Putamen (tissue), 1 donor: ENCODE data around the gene TEK.

Experiments used
- DNase-seq: peaks from one replicate; pipeline ENCODE4 v3.0.0-alpha.2; 2016; ENCODE audit warnings: low spot score

TEK gene

GRCh38 chr9:27124151-27124550, 15.1 kb downstream of the TEK start:
- DNase-seq = no peak

- DNase-seq = no peak
Measured at GRCh38 chr9:27125030-27125429, 16.0 kb downstream of the TEK start.

- no peak for DNase-seq
Measured at GRCh38 chr9:27125936-27126335, 16.9 kb downstream of the TEK start.

GRCh38 chr9:27126670-27127069, 17.6 kb downstream of the TEK start:
- DNase-seq = no peak

- DNase-seq = no peak
Measured at GRCh38 chr9:27129221-27129620, 20.2 kb downstream of the TEK start.

- DNase-seq = no peak
Measured at GRCh38 chr9:27131731-27132130, 22.7 kb downstream of the TEK start.

- DNase-seq = no peak
Measured at GRCh38 chr9:27133817-27134216, 24.8 kb downstream of the TEK start.

GRCh38 chr9:27142299-27142930, 33.4 kb downstream of the TEK start:
- DNase-seq = no peak

- DNase-seq = no peak
Measured at GRCh38 chr9:27145143-27145542, 36.1 kb downstream of the TEK start.

GRCh38 chr9:27149651-27150050, 40.6 kb downstream of the TEK start:
- DNase-seq = no peak

- no peak for DNase-seq
Measured at GRCh38 chr9:27150746-27151406, 41.9 kb downstream of the TEK start.

GRCh38 chr9:27151693-27152404, 42.8 kb downstream of the TEK start:
- DNase-seq = no peak

GRCh38 chr9:27152405-27152718, 43.3 kb downstream of the TEK start:
- no peak for DNase-seq

- DNase-seq = no peak
Measured at GRCh38 chr9:27154908-27155307, 45.9 kb downstream of the TEK start.

GRCh38 chr9:27157097-27157496, 48.1 kb downstream of the TEK start:
- DNase-seq = no peak

- DNase-seq = no peak
Measured at GRCh38 chr9:27157736-27158135, 48.7 kb downstream of the TEK start.

- DNase-seq = no peak
Measured at GRCh38 chr9:27160636-27161035, 51.6 kb downstream of the TEK start.

- no peak for DNase-seq
Measured at GRCh38 chr9:27162045-27162444, 53.0 kb downstream of the TEK start.

- no peak for DNase-seq
Measured at GRCh38 chr9:27165068-27165467, 56.0 kb downstream of the TEK start.

GRCh38 chr9:27165670-27166069, 56.6 kb downstream of the TEK start:
- DNase-seq = no peak

GRCh38 chr9:27168496-27168895, 59.5 kb downstream of the TEK start:
- no peak for DNase-seq

- DNase-seq = no peak
Measured at GRCh38 chr9:27168951-27169350, 59.9 kb downstream of the TEK start.

- DNase-seq = no peak
Measured at GRCh38 chr9:27176971-27177370, 67.9 kb downstream of the TEK start.
